GM12874 (cell line): ENCODE measurements around the gene GGTA1.

ENCODE experiments used
- TF ChIP-seq, protein P1 (sequence below): IDR thresholded peaks from 2 replicates; pipeline ENCODE4 v1.5.1; 2011; ENCODE audit warnings: low read depth, mild to moderate bottlenecking, control low read depth, low read length, moderate library complexity; ENCODE audit not compliant: insufficient read depth

The GGTA1 gene

DNA sequence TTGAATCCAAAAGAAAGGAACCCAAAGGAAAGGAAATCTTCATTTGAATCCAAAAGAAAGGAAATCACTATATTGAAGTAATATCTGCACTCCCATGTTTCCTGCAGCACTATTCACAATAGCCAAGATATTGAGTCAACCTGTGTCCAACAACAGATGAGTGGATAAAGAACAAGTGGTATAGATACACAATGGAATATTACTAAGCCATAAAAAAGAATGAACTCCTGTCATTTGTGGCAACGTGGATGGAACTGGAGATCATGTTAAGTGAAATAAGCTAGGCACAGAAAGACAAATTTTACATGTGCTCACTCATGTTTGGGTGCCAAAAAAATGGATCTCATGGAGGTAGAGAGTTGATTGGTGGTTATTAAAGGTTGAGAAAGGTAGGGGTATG lies 71.7 kb downstream of the GGTA1 start:
- TF ChIP-seq, protein P1, sequence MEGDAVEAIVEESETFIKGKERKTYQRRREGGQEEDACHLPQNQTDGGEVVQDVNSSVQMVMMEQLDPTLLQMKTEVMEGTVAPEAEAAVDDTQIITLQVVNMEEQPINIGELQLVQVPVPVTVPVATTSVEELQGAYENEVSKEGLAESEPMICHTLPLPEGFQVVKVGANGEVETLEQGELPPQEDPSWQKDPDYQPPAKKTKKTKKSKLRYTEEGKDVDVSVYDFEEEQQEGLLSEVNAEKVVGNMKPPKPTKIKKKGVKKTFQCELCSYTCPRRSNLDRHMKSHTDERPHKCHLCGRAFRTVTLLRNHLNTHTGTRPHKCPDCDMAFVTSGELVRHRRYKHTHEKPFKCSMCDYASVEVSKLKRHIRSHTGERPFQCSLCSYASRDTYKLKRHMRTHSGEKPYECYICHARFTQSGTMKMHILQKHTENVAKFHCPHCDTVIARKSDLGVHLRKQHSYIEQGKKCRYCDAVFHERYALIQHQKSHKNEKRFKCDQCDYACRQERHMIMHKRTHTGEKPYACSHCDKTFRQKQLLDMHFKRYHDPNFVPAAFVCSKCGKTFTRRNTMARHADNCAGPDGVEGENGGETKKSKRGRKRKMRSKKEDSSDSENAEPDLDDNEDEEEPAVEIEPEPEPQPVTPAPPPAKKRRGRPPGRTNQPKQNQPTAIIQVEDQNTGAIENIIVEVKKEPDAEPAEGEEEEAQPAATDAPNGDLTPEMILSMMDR = no peak

DNA sequence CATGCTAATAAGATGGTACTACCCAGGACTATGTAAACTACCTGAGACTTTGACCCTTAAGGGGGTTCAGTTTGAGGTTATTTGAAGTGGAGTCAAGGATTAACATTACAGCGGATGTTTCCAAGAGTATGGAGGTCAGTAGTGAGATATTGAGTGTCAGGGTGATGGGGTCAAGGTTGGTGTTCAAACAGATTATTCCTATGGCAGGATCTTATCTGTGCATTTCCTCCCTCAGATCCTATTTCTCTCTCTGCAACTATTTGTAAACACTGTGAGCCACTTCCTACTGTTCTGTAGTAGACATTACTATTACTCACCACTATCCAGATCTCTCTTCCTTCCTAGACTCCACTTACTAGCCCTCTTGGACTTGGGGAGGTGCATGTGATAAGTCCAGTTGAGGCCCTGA lies 75.6 kb downstream of the GGTA1 start:
- TF ChIP-seq, protein P1 = no peak

DNA sequence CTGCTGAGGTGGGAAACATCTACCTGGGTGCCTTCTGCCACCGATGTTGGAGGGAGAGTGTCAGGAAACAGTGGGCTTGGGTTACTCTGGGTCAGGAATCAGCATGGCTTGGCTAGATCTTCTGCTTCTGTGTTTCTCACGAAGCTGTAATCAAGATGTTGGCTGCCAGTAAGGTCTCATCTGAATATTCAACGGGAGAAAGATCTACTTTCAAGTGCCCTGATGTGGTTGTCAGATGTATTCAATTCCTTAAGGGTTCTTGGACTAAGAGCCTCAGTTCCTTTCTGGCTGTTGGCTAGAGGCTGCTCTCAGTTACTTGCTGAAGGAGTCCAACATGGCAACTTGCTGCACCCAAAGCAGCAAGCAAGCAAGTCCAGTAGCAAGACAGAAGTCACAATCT lies 87.7 kb downstream of the GGTA1 start:
- TF ChIP-seq, protein P1 = no peak

DNA sequence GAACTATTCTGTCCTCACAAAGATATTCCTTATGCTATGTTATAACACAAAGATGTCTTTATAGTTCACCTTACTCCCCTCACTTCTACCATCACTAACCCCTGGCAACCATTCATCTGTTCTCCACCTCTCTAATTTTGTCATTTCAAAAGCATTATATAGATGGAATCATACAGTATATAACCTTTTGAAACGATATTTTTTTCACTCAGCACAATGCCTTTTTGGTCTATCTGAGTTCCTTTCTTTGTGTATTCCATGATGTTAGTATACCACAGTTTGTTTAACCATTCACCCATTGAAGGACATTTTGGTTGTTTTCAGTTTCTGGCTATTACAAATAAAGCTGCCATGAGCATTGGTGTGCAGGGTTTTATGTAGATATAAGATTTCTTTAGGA lies 93.7 kb downstream of the GGTA1 start:
- TF ChIP-seq, protein P1 = no peak
